Medulla oblongata (tissue), 1 donor: ENCODE measurements around the gene DUS2.
A peak's percentile ranks its signal among the peaks of the same experiment; 100 is the strongest.
"Not testable (repeated sequence)": the region's sequence is repeated elsewhere in the genome, so short reads cannot be mapped to it uniquely, and the experiment has no call there.

Experiments used
- DNase-seq: peaks from one replicate; pipeline ENCODE4 v3.0.0-alpha.2; 2015; ENCODE audit errors: extremely low spot score

DUS2 gene

GRCh38 chr16:68022728-68023537 lies at the start of gene DUS2, which contains the start of gene DDX28:
Gene DUS2, plus strand, starts transcription at chr16:68023284. Its CDS starts 14,740 bp downstream, at chr16:68038024.
Gene DDX28, minus strand, starts transcription at chr16:68023232. Its CDS starts 30 bp downstream, at chr16:68023202.
- DNase-seq, result peak; percentile 91

- DNase-seq, result no peak
These were observed 47.6 kb upstream of the DUS2 start for GRCh38 chr16:67975321-67976105.

GRCh38 chr16:67976205-67976604 lies 46.9 kb upstream of the DUS2 start:
- no peak for DNase-seq

GRCh38 chr16:67977005-67977404 lies 46.1 kb upstream of the DUS2 start:
- no peak for DNase-seq

- no peak for DNase-seq
These were observed 45.4 kb upstream of the DUS2 start for GRCh38 chr16:67977469-67978227.

- no peak for DNase-seq
These were observed 43.0 kb upstream of the DUS2 start, which contains the start of gene DPEP3 for GRCh38 chr16:67979955-67980678. Gene DPEP3, minus strand, starts transcription at chr16:67980499. Its CDS starts 119 bp downstream, at chr16:67980380.

- DNase-seq, result no peak
These were observed 40.9 kb upstream of the DUS2 start for GRCh38 chr16:67982011-67982696.

- DNase-seq, result no peak
These were observed 36.1 kb upstream of the DUS2 start for GRCh38 chr16:67986949-67987348.

GRCh38 chr16:67987460-67988160 lies 35.5 kb upstream of the DUS2 start:
- DNase-seq, result peak; percentile 69

GRCh38 chr16:67988675-67989074 lies 34.4 kb upstream of the DUS2 start:
- no peak for DNase-seq

GRCh38 chr16:67989322-67990017 lies 33.6 kb upstream of the DUS2 start:
- DNase-seq, result peak; percentile 32

GRCh38 chr16:67990018-67990386 lies 33.1 kb upstream of the DUS2 start:
- DNase-seq, result no peak

GRCh38 chr16:67992661-67993206 lies 30.4 kb upstream of the DUS2 start:
- DNase-seq, result no peak

GRCh38 chr16:67993207-67994039 lies 29.7 kb upstream of the DUS2 start:
- peak; percentile 69 for DNase-seq

GRCh38 chr16:67994040-67994408 lies 29.1 kb upstream of the DUS2 start:
- DNase-seq, result not testable (repeated sequence)

GRCh38 chr16:67995423-67995822 lies 27.7 kb upstream of the DUS2 start:
- DNase-seq, result no peak

- DNase-seq, result no peak
These were observed 26.4 kb upstream of the DUS2 start for GRCh38 chr16:67996666-67997065.

GRCh38 chr16:67998231-67998778 lies 24.8 kb upstream of the DUS2 start:
- DNase-seq, result not testable (repeated sequence)
